ENCODE measurements around the gene MYO1G.

GRCh38 chr7:45001826-45002225 is 23.0 kb upstream of the MYO1G start:
- TF ChIP-seq CHD1 (IDR thresholded peaks at IDR 0.05; ENCODE audit: low read depth, low read length), result no peak
- no peak for TF ChIP-seq POLR2A (IDR thresholded peaks at IDR 0.05; ENCODE audit: low read depth, low read length)
- TF ChIP-seq, protein P1, sequence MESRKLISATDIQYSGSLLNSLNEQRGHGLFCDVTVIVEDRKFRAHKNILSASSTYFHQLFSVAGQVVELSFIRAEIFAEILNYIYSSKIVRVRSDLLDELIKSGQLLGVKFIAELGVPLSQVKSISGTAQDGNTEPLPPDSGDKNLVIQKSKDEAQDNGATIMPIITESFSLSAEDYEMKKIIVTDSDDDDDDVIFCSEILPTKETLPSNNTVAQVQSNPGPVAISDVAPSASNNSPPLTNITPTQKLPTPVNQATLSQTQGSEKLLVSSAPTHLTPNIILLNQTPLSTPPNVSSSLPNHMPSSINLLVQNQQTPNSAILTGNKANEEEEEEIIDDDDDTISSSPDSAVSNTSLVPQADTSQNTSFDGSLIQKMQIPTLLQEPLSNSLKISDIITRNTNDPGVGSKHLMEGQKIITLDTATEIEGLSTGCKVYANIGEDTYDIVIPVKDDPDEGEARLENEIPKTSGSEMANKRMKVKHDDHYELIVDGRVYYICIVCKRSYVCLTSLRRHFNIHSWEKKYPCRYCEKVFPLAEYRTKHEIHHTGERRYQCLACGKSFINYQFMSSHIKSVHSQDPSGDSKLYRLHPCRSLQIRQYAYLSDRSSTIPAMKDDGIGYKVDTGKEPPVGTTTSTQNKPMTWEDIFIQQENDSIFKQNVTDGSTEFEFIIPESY (IDR thresholded peaks at IDR 0.05), result no peak
- TF ChIP-seq RFX5 (IDR thresholded peaks at IDR 0.05; ENCODE audit: low read depth, low read length), result no peak
- TF ChIP-seq NR2C1 (IDR thresholded peaks at IDR 0.05), result no peak
- TF ChIP-seq RCOR1 (conservative IDR thresholded peaks at IDR 0.05; ENCODE audit: low read depth, low read length), result no peak
- TF ChIP-seq NFIC (IDR thresholded peaks at IDR 0.05; ENCODE audit: low read depth, low read length), result no peak
- no peak for TF ChIP-seq NRF1 (conservative IDR thresholded peaks at IDR 0.05; ENCODE audit: low read depth, low read length)

Data from GM12878 (cell line).